ENCODE data around the gene COPS7A. TPM values are rescaled to one million over a fixed set of nuclear protein-coding genes. Genes with fewer than 3 reads are reported as not detected.
A peak's percentile ranks its signal among the peaks of the same experiment; 100 is the strongest.

COPS7A gene
- total and polyA plus RNA-seq, 9 of the 15 experiments (the other 6 are each of a cell fraction or from before 2014, with no cell fraction given), result 12.7 to 36.0 (median 24.3) TPM

GRCh38 chr12:6692888-6693287 lies 31.0 kb upstream of the COPS7A start:
- CTCF ChIA-PET (ENCODE audit: low intra/inter-chr PET ratio), result interaction anchor here (0.5 kb wide), 1 partner anchor 30 kb away, joined by 3 read pairs; no protein-coding TSS in a partner anchor

DNA sequence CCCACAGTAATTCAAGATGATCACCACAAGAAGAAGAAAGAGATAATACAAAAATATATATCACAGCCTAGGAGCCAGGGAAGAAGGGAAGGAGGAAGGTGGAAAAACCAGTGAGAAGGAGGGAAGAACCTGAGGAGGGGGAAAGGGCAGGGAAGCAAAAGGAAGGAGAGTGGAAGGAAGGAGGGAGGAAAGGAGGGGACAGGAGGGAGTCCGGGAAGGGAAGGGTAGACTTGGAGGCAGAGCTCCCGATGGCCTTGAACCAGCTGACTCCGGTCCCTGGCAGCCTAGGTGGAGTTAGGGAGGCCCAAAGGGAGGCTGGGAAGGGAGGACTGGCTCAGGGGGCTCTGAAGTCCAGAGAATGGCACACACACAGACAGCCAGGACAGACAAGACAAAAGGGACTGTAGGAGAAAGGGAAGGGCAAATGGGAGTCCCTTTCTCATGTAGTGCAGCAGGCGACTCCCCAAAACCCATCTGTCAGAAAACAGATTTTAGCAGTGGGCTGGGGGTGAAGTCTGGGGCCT lies 30.0 kb upstream of the COPS7A start:
- ATAC-seq (no peak), DNase-seq (ENCODE audit: extremely low read depth in 1 of 4, low spot score in 3 of 4) (no peak), FAIRE-seq (no peak)
- 14% methylated on average over 1 of the region's 4 CpGs for WGBS (ENCODE audit: insufficient coverage, low coverage, missing lambda C conversion rate)
- peak overlapping the region in 1 of 2 experiments; percentile 71; a peak in 2 of 4 replicates for H3K9ac ChIP-seq (ENCODE audit: insufficient read depth in 1 of 2, low read depth in 2 of 2, low read length in 2 of 2)
- H3K27me3 ChIP-seq (ENCODE audit: control insufficient read depth in 2 of 2, insufficient read depth in 2 of 2, low read length in 2 of 2), result peaks cover 0 to 3% of the 10 kb centered on the region in 2 experiments; a peak in 2 of 5 replicates
- no peaks in the 10 kb centered on the region for H3K9me1 ChIP-seq (ENCODE audit: control insufficient read depth, insufficient read depth, low read length)
- H2AFZ ChIP-seq (ENCODE audit: low read depth, low read length), result no peak overlapping the region
- H3K4me2 ChIP-seq (ENCODE audit: insufficient read depth, low read length), result no peak overlapping the region
- no peak overlapping the region for H3K27ac ChIP-seq (ENCODE audit: extremely low read depth, low read depth, low read length)
- no peaks in the 10 kb centered on the region for H4K20me1 ChIP-seq (replicated peaks; ENCODE audit: control insufficient read depth, insufficient read depth, low read length)
- POLR2A ChIA-PET, result interaction anchor here (1.0 kb wide), 1 partner anchor 81 kb away, joined by 3 read pairs; no protein-coding TSS in a partner anchor
- H3K4me3 ChIP-seq, result no peak overlapping the region
- BruUV-seq (replicated peaks), result no TSS peak
- in situ Hi-C loops (cut with MboI) (no loop called here), intact Hi-C loops (cut with micrococcal nuclease) (no loop called here)
- H3K36me3 ChIP-seq (ENCODE audit: control insufficient read depth, insufficient read depth, low read length), result no peaks in the 10 kb centered on the region
- peaks cover 0 to 14% of the 10 kb centered on the region in 2 experiments; a peak in 2 of 5 replicates for H3K4me1 ChIP-seq (replicated peaks in 1 of 2; ENCODE audit: control insufficient read depth in 2 of 2, insufficient read depth in 2 of 2, low read length in 2 of 2)
- TF ChIP-seq PRPF4 (IDR thresholded peaks at IDR 0.05; ENCODE audit: insufficient read depth, low read depth, low read length, poor library complexity, severe bottlenecking), result no peak
- TF ChIP-seq SLC30A9 (CRISPR knock-in tag; IDR thresholded peaks at IDR 0.05), result no peak
- TF ChIP-seq POLR2AphosphoS5 (IDR thresholded peaks at IDR 0.05; ENCODE audit: control insufficient read depth, insufficient read depth, low read depth, low read length), result no peak
- TF ChIP-seq HIVEP1 (CRISPR knock-in tag; IDR thresholded peaks at IDR 0.05), result no peak
- no peak for TF ChIP-seq CREBBP (IDR thresholded peaks at IDR 0.05; ENCODE audit: low read depth, low read length)
- no peak for TF ChIP-seq SMARCB1 (IDR thresholded peaks at IDR 0.05; ENCODE audit: insufficient read length, low read depth)
- TF ChIP-seq BRF1 (IDR thresholded peaks at IDR 0.05; ENCODE audit: borderline replicate concordance, extremely low read depth, insufficient read length), result no peak
- TF ChIP-seq NFRKB (IDR thresholded peaks at IDR 0.05; ENCODE audit: low read depth), result no peak
- no peak for TF ChIP-seq NBN (IDR thresholded peaks at IDR 0.05; ENCODE audit: low read depth)
- TF ChIP-seq SRSF7 (optimal IDR thresholded peaks at IDR 0.05; ENCODE audit: low read depth, low read length), result no peak
- TF ChIP-seq HNRNPH1 (optimal IDR thresholded peaks at IDR 0.05; ENCODE audit: low read depth, low read length), result no peak
- CTCF ChIA-PET (ENCODE audit: low intra/inter-chr PET ratio), result no interaction called here
- no peaks in the 10 kb centered on the region for H3K9me3 ChIP-seq (replicated peaks; ENCODE audit: control insufficient read depth, insufficient read depth, low read depth, low read length)
- peaks cover 12% of the 10 kb centered on the region for H3K79me2 ChIP-seq (ENCODE audit: control insufficient read depth, insufficient read depth, low read length)

More at GRCh38 chr12:6692888-6693287, 31.0 kb upstream of the COPS7A start:
- ATAC-seq, result no peak
- H3K27me3 ChIP-seq (ENCODE audit: control insufficient read depth in 2 of 2, insufficient read depth in 2 of 2, low read length in 2 of 2), result no peaks in the 10 kb centered on the region; a peak in 1 of 5 replicates
- intact Hi-C loops (cut with micrococcal nuclease) (no loop called here), in situ Hi-C loops (cut with MboI) (no loop called here)
- no peak for FAIRE-seq
- peaks cover 0 to 14% of the 10 kb centered on the region in 2 experiments; a peak in 2 of 5 replicates for H3K4me1 ChIP-seq (replicated peaks in 1 of 2; ENCODE audit: control insufficient read depth in 2 of 2, insufficient read depth in 2 of 2, low read length in 2 of 2)
- no peak overlapping the region for H3K4me2 ChIP-seq (ENCODE audit: insufficient read depth, low read length)
- no peaks in the 10 kb centered on the region for H3K9me3 ChIP-seq (replicated peaks; ENCODE audit: control insufficient read depth, insufficient read depth, low read depth, low read length)
- H3K4me3 ChIP-seq, result no peak overlapping the region
- H3K9me1 ChIP-seq (ENCODE audit: control insufficient read depth, insufficient read depth, low read length), result no peaks in the 10 kb centered on the region
- TF ChIP-seq ZNF644 (tag; IDR thresholded peaks at IDR 0.05; ENCODE audit: low read depth) (no peak), RFX1 (IDR thresholded peaks at IDR 0.05) (peak; percentile 76), KLF10 (CRISPR knock-in tag; IDR thresholded peaks at IDR 0.05) (no peak)
- H4K20me1 ChIP-seq (replicated peaks; ENCODE audit: control insufficient read depth, insufficient read depth, low read length), result no peaks in the 10 kb centered on the region
- no TSS peak for BruUV-seq (replicated peaks)
- no peak overlapping the region for H3K27ac ChIP-seq (ENCODE audit: extremely low read depth, low read depth, low read length)
- no peak overlapping the region for H3K9ac ChIP-seq (ENCODE audit: insufficient read depth in 1 of 2, low read depth in 2 of 2, low read length in 2 of 2)
- no peak for DNase-seq (ENCODE audit: extremely low read depth in 1 of 4, low spot score in 3 of 4)
- H3K36me3 ChIP-seq (ENCODE audit: control insufficient read depth, insufficient read depth, low read length), result no peaks in the 10 kb centered on the region
- POLR2A ChIA-PET, result interaction anchor here (0.7 to 1.5 kb wide), 3 partner anchors 64 to 127 kb away, joined by 3 to 4 read pairs (median 3); partner anchors contain the start of gene PTMS
- 38% methylated on average over 1 of the region's 2 CpGs for WGBS (ENCODE audit: insufficient coverage, low coverage, missing lambda C conversion rate)
- no peak overlapping the region for H2AFZ ChIP-seq (ENCODE audit: low read depth, low read length)
- H3K79me2 ChIP-seq (ENCODE audit: control insufficient read depth, insufficient read depth, low read length), result peaks cover 23% of the 10 kb centered on the region

All from K562 (cell line).